Neural cell (in vitro differentiated cells): ENCODE results near the gene DPH5.

Experiments
- CTCF ChIP-seq: fragments of 450-650 bp; IDR thresholded peaks from 2 replicates; pipeline ENCODE4 v1.5.1; 2014; ENCODE audit warnings: antibody characterized with exemption, mild to moderate bottlenecking, moderate library complexity; ENCODE audit not compliant: poor library complexity, severe bottlenecking
- EP300 ChIP-seq: fragments of 450-650 bp; conservative IDR thresholded peaks from 2 replicates; pipeline ENCODE4 v1.6.1; 2014; ENCODE audit warnings: antibody characterized with exemption, mild to moderate bottlenecking, moderate library complexity; ENCODE audit not compliant: poor library complexity, severe bottlenecking
- EZH2 ChIP-seq: fragments of 200-600, 300-800 bp; shearing (Covaris generic), sonication (generic); IDR thresholded peaks from 2 replicates; pipeline ENCODE4 v1.6.1; 2014; ENCODE audit warnings: antibody characterized with exemption, low read length, borderline replicate concordance, mild to moderate bottlenecking; ENCODE audit not compliant: insufficient read depth, poor library complexity, severe bottlenecking
- POLR2AphosphoS5 ChIP-seq: IDR thresholded peaks from 2 replicates; pipeline ENCODE4 v1.6.1; 2012
- RAD21 ChIP-seq: fragments of 450-650 bp; conservative IDR thresholded peaks from 2 replicates; pipeline ENCODE4 v1.6.1; 2014; ENCODE audit warnings: antibody characterized with exemption, mild to moderate bottlenecking, moderate library complexity
- REST ChIP-seq: IDR thresholded peaks from 2 replicates; pipeline ENCODE4 v1.6.1; 2012; ENCODE audit warnings: borderline replicate concordance
- SMC3 ChIP-seq: fragments of 450-650 bp; conservative IDR thresholded peaks from 2 replicates; pipeline ENCODE4 v1.6.1; 2014; ENCODE audit warnings: antibody characterized with exemption, mild to moderate bottlenecking, moderate library complexity; ENCODE audit not compliant: poor library complexity
- TAF1 ChIP-seq: IDR thresholded peaks from 2 replicates; pipeline ENCODE4 v1.6.1; 2012; ENCODE audit warnings: low read depth

GRCh38 chr1:100942304-100943046 lies 83.1 kb downstream of the DPH5 start:
- no peak for TF ChIP-seq SMC3
- TF ChIP-seq CTCF = no peak
- no peak for TF ChIP-seq RAD21
- no peak for TF ChIP-seq EP300
- no peak for TF ChIP-seq TAF1
- TF ChIP-seq POLR2AphosphoS5 = no peak
- TF ChIP-seq REST = no peak
- TF ChIP-seq EZH2 = no peak
